ENCODE data around the gene PTPRN2. TPM values are rescaled to one million over a fixed set of nuclear protein-coding genes. Genes with fewer than 3 reads are reported as not detected.

PTPRN2 gene
- total RNA-seq, 5 donors from 2014 or later (not counting 1 experiment from before 2014, with no cell fraction given), result 0.60 to 1.7 (median 0.82) TPM

DNA sequence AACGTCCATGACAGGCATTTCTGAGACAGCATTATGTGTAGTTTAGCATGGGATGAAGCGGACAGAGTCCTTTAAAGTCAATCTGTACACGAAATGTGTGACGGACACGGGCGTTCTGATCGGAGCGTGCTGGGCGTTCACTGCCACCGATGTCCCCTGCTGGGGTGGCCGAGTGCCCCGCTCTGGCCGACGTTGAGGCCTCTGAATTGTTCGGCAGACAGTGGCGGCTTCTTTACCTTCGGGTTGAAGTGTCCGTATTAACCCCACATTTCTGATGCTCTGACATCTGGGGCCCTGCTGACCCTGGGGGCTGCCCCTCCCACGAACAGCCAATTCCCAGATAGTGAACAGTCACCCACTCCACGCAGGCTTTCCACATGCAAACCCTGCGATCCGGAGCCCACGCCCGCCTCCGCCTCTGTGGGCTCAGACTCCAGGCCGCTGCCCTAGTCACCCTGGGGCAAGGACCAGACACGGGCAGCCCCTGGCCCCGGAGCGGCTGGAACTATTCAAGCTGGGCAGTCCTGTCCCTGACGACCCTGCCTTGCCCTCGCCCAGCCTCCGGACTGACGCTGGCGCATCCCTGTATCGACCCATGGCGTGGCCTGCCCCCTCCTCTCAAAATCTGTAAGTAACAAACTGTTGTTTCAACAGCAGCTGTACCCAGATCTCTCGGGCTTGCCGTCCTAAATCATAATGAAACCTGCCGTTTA, 445.7 kb downstream of the PTPRN2 start:
- no peak for ATAC-seq (replicated peaks in 1 of 4)
- H3K27ac ChIP-seq (ENCODE audit: low read length), result no peak overlapping the region
- 89% methylated on average over 39 of the region's 39 CpGs for WGBS (ENCODE audit: insufficient coverage)
- Mint-ChIP-seq H3K9me3 (no peaks in the 10 kb centered on the region), H3K27me3 (no peaks in the 10 kb centered on the region), H3K27ac (no peak overlapping the region), H3K4me3 (no peak overlapping the region), H3K36me3 (no peaks in the 10 kb centered on the region), H3K4me1 (no peaks in the 10 kb centered on the region)
- CTCF ChIA-PET, result no interaction called here
- DNase-seq, result no peak
- POLR2A ChIA-PET, result no interaction called here
- H3K9me3 ChIP-seq, result peaks cover 2% of the 10 kb centered on the region
- peaks cover 0 to 2% of the 10 kb centered on the region in 2 experiments for H3K27me3 ChIP-seq (replicated peaks in 1 of 2; ENCODE audit: control insufficient read depth in 2 of 2, extremely low read depth in 1 of 2, insufficient read depth in 2 of 2, low read length in 1 of 2)
- H3K4me3 ChIP-seq (ENCODE audit: control insufficient read depth in 1 of 2, extremely low read depth in 1 of 2, low read length in 1 of 2), result no peak overlapping the region
- no peaks in the 10 kb centered on the region for H3K36me3 ChIP-seq (ENCODE audit: control insufficient read depth in 2 of 2, extremely low read depth in 1 of 2, insufficient read depth in 1 of 2, low read length in 1 of 2)
- H3K4me1 ChIP-seq (ENCODE audit: control insufficient read depth in 1 of 2, extremely low read depth in 1 of 2, insufficient read depth in 2 of 2, low read length in 2 of 2), result no peaks in the 10 kb centered on the region

DNA sequence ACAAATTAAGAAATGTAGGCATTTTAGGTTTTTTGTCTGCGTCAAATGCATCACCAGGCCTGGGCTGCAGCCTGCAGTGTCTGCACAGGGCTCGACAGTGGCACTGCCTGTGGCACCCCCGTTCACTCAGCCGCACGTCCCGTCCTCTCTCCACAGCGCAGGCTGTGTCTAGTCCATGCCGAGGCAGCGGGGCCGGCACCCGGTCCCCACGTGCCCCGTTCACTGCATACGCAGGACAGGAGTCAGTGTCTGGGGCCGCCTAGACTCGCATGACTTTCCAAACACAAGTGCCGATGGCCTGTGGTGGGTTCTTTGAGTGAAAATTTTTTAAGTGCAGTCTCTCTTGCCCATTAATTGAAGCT, 446.4 kb downstream of the PTPRN2 start:
- Histone ChIP-seq H3K27me3 (replicated peaks in 1 of 2; ENCODE audit: control insufficient read depth in 2 of 2, extremely low read depth in 1 of 2, insufficient read depth in 2 of 2, low read length in 1 of 2) (peaks cover 0 to 2% of the 10 kb centered on the region in 2 experiments), H3K27ac (ENCODE audit: low read length) (no peak overlapping the region), H3K9me3 (peaks cover 2% of the 10 kb centered on the region), H3K4me3 (ENCODE audit: control insufficient read depth in 1 of 2, extremely low read depth in 1 of 2, low read length in 1 of 2) (no peak overlapping the region), H3K4me1 (ENCODE audit: control insufficient read depth in 1 of 2, extremely low read depth in 1 of 2, insufficient read depth in 2 of 2, low read length in 2 of 2) (no peaks in the 10 kb centered on the region), H3K36me3 (ENCODE audit: control insufficient read depth in 2 of 2, extremely low read depth in 1 of 2, insufficient read depth in 1 of 2, low read length in 1 of 2) (no peaks in the 10 kb centered on the region)
- no peak overlapping the region for H3K27ac Mint-ChIP-seq
- ChIA-PET CTCF (no interaction called here), POLR2A (no interaction called here)
- DNase-seq (no peak), ATAC-seq (replicated peaks in 1 of 4) (no peak)
- no peaks in the 10 kb centered on the region for H3K36me3 Mint-ChIP-seq
- WGBS (ENCODE audit: insufficient coverage), result 94% methylated on average over 9 of the region's 17 CpGs
- H3K27me3 Mint-ChIP-seq, result no peaks in the 10 kb centered on the region
- no peaks in the 10 kb centered on the region for H3K4me1 Mint-ChIP-seq
- H3K9me3 Mint-ChIP-seq, result no peaks in the 10 kb centered on the region
- H3K4me3 Mint-ChIP-seq, result no peak overlapping the region

DNA sequence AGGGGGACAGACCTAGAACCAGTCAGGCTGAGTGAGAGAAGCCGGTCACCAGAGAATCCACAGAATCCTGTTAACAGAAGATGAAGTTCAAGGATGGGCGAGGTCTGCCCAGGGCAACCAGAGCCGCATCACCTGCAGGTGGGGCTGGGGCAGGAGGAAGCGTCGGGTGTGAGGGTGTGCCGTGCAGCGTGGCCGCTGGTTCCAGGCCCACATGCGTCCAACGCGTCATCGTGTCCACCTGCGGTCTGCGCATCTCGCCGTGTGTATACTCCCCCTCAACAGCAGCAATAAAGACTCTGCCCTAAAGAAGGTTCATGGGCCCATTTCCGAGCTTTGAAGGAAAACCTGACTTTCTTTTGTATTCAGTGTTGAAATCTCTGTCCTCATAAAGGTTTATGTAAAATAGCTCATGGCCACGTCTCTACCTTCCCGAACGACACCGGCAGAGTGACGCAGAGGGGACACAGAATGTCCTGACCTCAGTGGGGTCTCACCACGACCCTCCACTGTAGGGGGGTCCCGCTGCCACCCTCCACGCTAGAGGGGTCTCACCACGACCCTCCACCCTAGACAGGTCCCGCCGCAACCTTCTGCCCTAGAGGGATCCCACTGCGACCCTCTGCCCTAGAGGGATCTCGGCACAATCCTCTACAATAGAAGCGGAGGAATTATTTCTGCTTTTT, 446.9 kb downstream of the PTPRN2 start:
- Histone ChIP-seq H3K9me3 (peaks cover 2% of the 10 kb centered on the region), H3K27ac (ENCODE audit: low read length) (no peak overlapping the region), H3K27me3 (replicated peaks in 1 of 2; ENCODE audit: control insufficient read depth in 2 of 2, extremely low read depth in 1 of 2, insufficient read depth in 2 of 2, low read length in 1 of 2) (peaks cover 0 to 2% of the 10 kb centered on the region in 2 experiments), H3K36me3 (ENCODE audit: control insufficient read depth in 2 of 2, extremely low read depth in 1 of 2, insufficient read depth in 1 of 2, low read length in 1 of 2) (no peaks in the 10 kb centered on the region), H3K4me3 (ENCODE audit: control insufficient read depth in 1 of 2, extremely low read depth in 1 of 2, low read length in 1 of 2) (no peak overlapping the region), H3K4me1 (ENCODE audit: control insufficient read depth in 1 of 2, extremely low read depth in 1 of 2, insufficient read depth in 2 of 2, low read length in 2 of 2) (no peaks in the 10 kb centered on the region)
- ChIA-PET CTCF (no interaction called here), POLR2A (no interaction called here)
- no peak for ATAC-seq (replicated peaks in 1 of 4)
- Mint-ChIP-seq H3K9me3 (no peaks in the 10 kb centered on the region), H3K4me3 (no peak overlapping the region), H3K4me1 (no peaks in the 10 kb centered on the region), H3K27me3 (no peaks in the 10 kb centered on the region), H3K36me3 (no peaks in the 10 kb centered on the region), H3K27ac (no peak overlapping the region)
- no peak for DNase-seq
- WGBS (ENCODE audit: insufficient coverage), result 87% methylated on average over 14 of the region's 31 CpGs

DNA sequence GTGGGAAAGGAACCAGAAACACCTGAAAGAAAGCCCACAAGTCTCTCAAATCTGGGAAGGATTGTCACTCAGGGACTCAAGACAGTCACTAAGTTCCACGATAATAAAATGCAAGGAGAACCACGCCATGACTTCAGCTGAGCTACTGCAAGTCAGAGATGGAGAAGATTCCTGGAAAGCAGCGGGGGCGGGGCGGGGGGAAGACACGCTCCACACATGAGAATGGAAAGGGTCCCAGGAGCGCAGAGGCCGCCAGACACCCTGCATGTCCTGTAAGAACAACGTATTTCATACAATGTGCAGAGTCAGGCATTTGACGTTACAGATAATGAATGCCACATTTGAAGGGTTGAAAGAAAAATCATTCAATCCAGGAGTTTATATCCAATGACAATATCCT, 448.1 kb downstream of the PTPRN2 start:
- Mint-ChIP-seq H3K27ac (no peak overlapping the region), H3K9me3 (no peaks in the 10 kb centered on the region), H3K4me3 (no peak overlapping the region), H3K36me3 (no peaks in the 10 kb centered on the region), H3K27me3 (no peaks in the 10 kb centered on the region), H3K4me1 (no peaks in the 10 kb centered on the region)
- H3K36me3 ChIP-seq (ENCODE audit: control insufficient read depth in 2 of 2, extremely low read depth in 1 of 2, insufficient read depth in 1 of 2, low read length in 1 of 2), result no peaks in the 10 kb centered on the region
- no peak overlapping the region for H3K27ac ChIP-seq (ENCODE audit: low read length)
- POLR2A ChIA-PET, result no interaction called here
- no peaks in the 10 kb centered on the region for H3K4me1 ChIP-seq (ENCODE audit: control insufficient read depth in 1 of 2, extremely low read depth in 1 of 2, insufficient read depth in 2 of 2, low read length in 2 of 2)
- ATAC-seq (replicated peaks in 1 of 4), result no peak
- WGBS (ENCODE audit: insufficient coverage), result 90% methylated on average over 8 of the region's 10 CpGs
- CTCF ChIA-PET, result no interaction called here
- peaks cover 0 to 2% of the 10 kb centered on the region in 2 experiments for H3K27me3 ChIP-seq (replicated peaks in 1 of 2; ENCODE audit: control insufficient read depth in 2 of 2, extremely low read depth in 1 of 2, insufficient read depth in 2 of 2, low read length in 1 of 2)
- DNase-seq, result no peak
- no peaks in the 10 kb centered on the region for H3K9me3 ChIP-seq
- no peak overlapping the region for H3K4me3 ChIP-seq (ENCODE audit: control insufficient read depth in 1 of 2, extremely low read depth in 1 of 2, low read length in 1 of 2)

DNA sequence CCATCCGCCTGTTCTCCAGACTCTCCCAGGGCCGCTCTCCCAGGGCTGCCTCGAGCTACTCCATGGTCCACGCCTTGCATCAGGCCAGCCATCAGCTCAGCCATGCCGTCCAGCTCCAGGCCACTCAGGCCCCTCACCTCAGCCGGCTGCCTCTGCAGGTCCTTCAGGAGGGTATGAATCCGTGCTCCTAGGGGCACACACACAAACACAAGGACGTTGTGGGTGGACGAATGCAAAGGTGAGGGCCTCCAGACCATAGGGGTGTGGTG, 449.4 kb downstream of the PTPRN2 start:
- H3K36me3 ChIP-seq (ENCODE audit: control insufficient read depth in 2 of 2, extremely low read depth in 1 of 2, insufficient read depth in 1 of 2, low read length in 1 of 2), result no peaks in the 10 kb centered on the region
- no peak for DNase-seq
- H3K4me3 ChIP-seq (ENCODE audit: control insufficient read depth in 1 of 2, extremely low read depth in 1 of 2, low read length in 1 of 2), result no peak overlapping the region
- no peaks in the 10 kb centered on the region for H3K36me3 Mint-ChIP-seq
- H3K27me3 Mint-ChIP-seq, result no peaks in the 10 kb centered on the region
- no peak overlapping the region for H3K27ac Mint-ChIP-seq
- no peaks in the 10 kb centered on the region for H3K4me1 Mint-ChIP-seq
- no peak overlapping the region for H3K4me3 Mint-ChIP-seq
- ChIA-PET CTCF (no interaction called here), POLR2A (no interaction called here)
- no peaks in the 10 kb centered on the region for H3K9me3 ChIP-seq
- peaks cover 0 to 2% of the 10 kb centered on the region in 2 experiments for H3K27me3 ChIP-seq (replicated peaks in 1 of 2; ENCODE audit: control insufficient read depth in 2 of 2, extremely low read depth in 1 of 2, insufficient read depth in 2 of 2, low read length in 1 of 2)
- 75% methylated on average over 6 of the region's 9 CpGs for WGBS (ENCODE audit: insufficient coverage)
- no peak for ATAC-seq (replicated peaks in 1 of 4)
- no peaks in the 10 kb centered on the region for H3K9me3 Mint-ChIP-seq
- no peak overlapping the region for H3K27ac ChIP-seq (ENCODE audit: low read length)
- H3K4me1 ChIP-seq (ENCODE audit: control insufficient read depth in 1 of 2, extremely low read depth in 1 of 2, insufficient read depth in 2 of 2, low read length in 2 of 2), result no peaks in the 10 kb centered on the region

DNA sequence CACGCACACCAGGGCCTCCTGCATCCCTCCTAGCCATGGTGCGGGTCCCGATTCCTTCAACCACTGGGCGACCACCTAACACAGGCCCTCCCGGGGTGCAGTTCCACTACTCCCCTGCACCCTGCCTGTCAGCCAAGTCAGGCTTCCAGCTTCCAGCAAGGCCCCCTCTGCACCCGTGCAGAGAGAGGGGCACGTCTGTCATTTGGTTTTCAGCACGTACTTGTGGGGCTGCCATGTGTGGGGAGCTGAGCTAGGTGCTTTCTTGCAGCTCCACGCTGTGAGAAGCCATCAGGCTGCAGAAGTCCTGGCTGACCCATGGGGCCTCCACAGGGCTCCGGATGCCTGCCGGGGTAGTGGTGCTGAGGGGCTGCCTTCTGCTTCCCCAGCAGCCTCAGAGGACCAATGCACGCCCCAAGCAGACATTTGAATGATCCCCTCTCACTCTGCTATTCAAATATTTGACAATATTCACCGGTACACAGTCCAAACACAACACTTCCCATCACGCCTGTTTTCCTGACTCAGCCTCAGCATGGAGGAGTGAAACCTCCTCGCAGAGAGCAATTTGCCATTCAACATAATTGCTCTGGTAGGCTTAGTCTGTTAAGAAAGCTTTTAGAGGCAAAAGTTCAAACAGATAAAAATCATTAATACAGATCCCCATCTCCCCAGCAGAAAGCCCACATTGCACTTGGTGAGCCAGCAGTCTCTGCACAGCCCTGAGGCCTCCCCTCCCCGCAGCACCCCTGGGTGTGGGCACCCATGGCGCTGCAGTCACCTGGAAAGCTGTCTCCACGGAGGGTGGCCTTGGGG, 449.9 kb downstream of the PTPRN2 start:
- Histone ChIP-seq H3K4me1 (ENCODE audit: control insufficient read depth in 1 of 2, extremely low read depth in 1 of 2, insufficient read depth in 2 of 2, low read length in 2 of 2) (no peaks in the 10 kb centered on the region), H3K36me3 (ENCODE audit: control insufficient read depth in 2 of 2, extremely low read depth in 1 of 2, insufficient read depth in 1 of 2, low read length in 1 of 2) (no peaks in the 10 kb centered on the region), H3K27ac (ENCODE audit: low read length) (no peak overlapping the region), H3K9me3 (no peaks in the 10 kb centered on the region), H3K27me3 (replicated peaks in 1 of 2; ENCODE audit: control insufficient read depth in 2 of 2, extremely low read depth in 1 of 2, insufficient read depth in 2 of 2, low read length in 1 of 2) (peaks cover 0 to 2% of the 10 kb centered on the region in 2 experiments), H3K4me3 (ENCODE audit: control insufficient read depth in 1 of 2, extremely low read depth in 1 of 2, low read length in 1 of 2) (no peak overlapping the region)
- Mint-ChIP-seq H3K9me3 (no peaks in the 10 kb centered on the region), H3K4me3 (no peak overlapping the region), H3K36me3 (no peaks in the 10 kb centered on the region), H3K27me3 (no peaks in the 10 kb centered on the region), H3K27ac (no peak overlapping the region), H3K4me1 (no peaks in the 10 kb centered on the region)
- ATAC-seq (replicated peaks in 1 of 4) (no peak), DNase-seq (no peak)
- CTCF ChIA-PET, result no interaction called here
- POLR2A ChIA-PET, result no interaction called here
- 77% methylated on average over 13 of the region's 18 CpGs for WGBS (ENCODE audit: insufficient coverage)
